Endothelial cell of umbilical vein (primary cell): ENCODE results near the gene POU6F2. TPM values are rescaled to one million over a fixed set of nuclear protein-coding genes. Genes with fewer than 3 reads are reported as not detected.

Source experiments
- BruUV-seq: library from RNA; stranded (reverse); fragments of 400-500 nt; replicated peaks from 2 replicates; lab custom pipeline; 2021; lab: Mats Ljungman, UMichigan
- CTCF ChIA-PET: fragments of 300-600, 350-600 bp; sonication (Branson Sonifier 250); formaldehyde crosslinking; loops from one replicate; lab custom pipeline; 2021; ENCODE audit warnings: antibody characterized with exemption, inconsistent platforms; lab: Charles Lee
- POLR2A ChIA-PET: fragments of 300-600, 350-600 bp; sonication (Branson Sonifier 250); formaldehyde crosslinking; loops from one replicate; lab custom pipeline; 2021; ENCODE audit warnings: antibody characterized with exemption, inconsistent platforms; lab: Charles Lee
- DNase-seq: peaks from one replicate; pipeline ENCODE4 v3.0.0-alpha.2; 2011; ENCODE audit warnings: low read depth, low spot score
- FAIRE-seq: peaks from 2 replicates; lab custom pipeline; 2011; peaks lifted over from hg19 to GRCh38; lab: Jason Lieb, UNC
- H2AFZ ChIP-seq: 2 replicates; pipeline ENCODE4 v1.6.0; 2012; ENCODE audit warnings: low read depth, low read length, control low read depth, inconsistent platforms
- H3K27ac ChIP-seq: 2 replicates; pipeline ENCODE4 v1.5.1; 2011; ENCODE audit warnings: low read depth, mild to moderate bottlenecking, control low read depth, low read length, moderate library complexity; ENCODE audit not compliant: insufficient read depth
- H3K27me3 ChIP-seq, 2 experiments: 2 replicates each; pipeline versions ENCODE4 v1.6.0 to v1.6.1; 2011; ENCODE audit warnings: low read length in 2 of 2, mixed read lengths in 1 of 2; ENCODE audit not compliant: control insufficient read depth in 2 of 2, insufficient read depth in 2 of 2
- H3K36me3 ChIP-seq, 2 experiments: 2 replicates in 1 of 2; 3 replicates in 1 of 2; pipeline ENCODE4 v1.5.1; 2011; ENCODE audit warnings: low read length in 2 of 2, mild to moderate bottlenecking in 1 of 2, moderate library complexity in 1 of 2; ENCODE audit not compliant: control insufficient read depth in 2 of 2, insufficient read depth in 2 of 2; ENCODE audit errors: extremely low read depth in 1 of 2
- H3K4me1 ChIP-seq: 3 replicates; pipeline ENCODE4 v1.5.1; 2011; ENCODE audit warnings: mild to moderate bottlenecking, low read length; ENCODE audit not compliant: control insufficient read depth, insufficient read depth; ENCODE audit errors: extremely low read depth
- H3K4me2 ChIP-seq: 2 replicates; pipeline ENCODE4 v1.6.1; 2011; ENCODE audit warnings: low read length, control low read depth, mixed read lengths; ENCODE audit not compliant: insufficient read depth
- H3K4me3 ChIP-seq, 3 experiments: fragments of 200-600 bp in 1 of 3; sonication (generic), shearing (Covaris generic) in 1 of 3; replicated peaks in 1 of 3; 2 replicates each; pipeline ENCODE4 v1.5.1; 2011 to 2016; ENCODE audit warnings: control low read depth in 3 of 3, low read length in 3 of 3, mild to moderate bottlenecking in 2 of 3, inconsistent platforms in 1 of 3, low read depth in 1 of 3, moderate library complexity in 1 of 3; ENCODE audit not compliant: insufficient read depth in 1 of 3
- H3K79me2 ChIP-seq: 2 replicates; pipeline ENCODE4 v1.6.0; 2012; ENCODE audit warnings: low read length, inconsistent platforms; ENCODE audit not compliant: control insufficient read depth, insufficient read depth
- H3K9ac ChIP-seq: replicated peaks from 2 replicates; pipeline ENCODE3; 2011; ENCODE audit warnings: low read length, control low read depth; ENCODE audit not compliant: insufficient read depth; ENCODE audit errors: extremely low read depth
- H3K9me1 ChIP-seq: replicated peaks from 3 replicates; pipeline ENCODE4 v1.6.0; 2011; ENCODE audit warnings: mild to moderate bottlenecking, low read length; ENCODE audit not compliant: control insufficient read depth, insufficient read depth; ENCODE audit errors: extremely low read depth
- H3K9me3 ChIP-seq: replicated peaks from 2 replicates; pipeline ENCODE4 v1.5.1; 2012; ENCODE audit warnings: low read length, inconsistent platforms; ENCODE audit not compliant: control insufficient read depth, insufficient read depth
- H4K20me1 ChIP-seq: replicated peaks from 2 replicates; pipeline ENCODE3; 2011; ENCODE audit warnings: mild to moderate bottlenecking, low read length; ENCODE audit not compliant: control insufficient read depth, insufficient read depth; ENCODE audit errors: extremely low read depth
- CTCF ChIP-seq, 2 donors: IDR thresholded peaks; 1 replicate in 1 of 2; 2 replicates in 1 of 2; pipeline ENCODE4 v1.5.1; 2011; ENCODE audit warnings: low read length in 2 of 2, mild to moderate bottlenecking in 2 of 2, moderate library complexity in 2 of 2, control low read depth in 1 of 2, inconsistent platforms in 1 of 2, low read depth in 1 of 2; ENCODE audit not compliant: insufficient read depth in 1 of 2; ENCODE audit errors: extremely low read depth in 1 of 2
- EZH2 ChIP-seq: IDR thresholded peaks from 2 replicates; pipeline ENCODE4 v1.6.1; 2012; ENCODE audit warnings: borderline replicate concordance, low read depth, mild to moderate bottlenecking, moderate library complexity, low read length, inconsistent platforms; ENCODE audit not compliant: severe bottlenecking
- FOS ChIP-seq: IDR thresholded peaks from 2 replicates; pipeline ENCODE4 v1.6.1; 2011; ENCODE audit warnings: mild to moderate bottlenecking, low read length, moderate library complexity, borderline replicate concordance; ENCODE audit not compliant: insufficient read depth
- GATA2 ChIP-seq: IDR thresholded peaks from 2 replicates; pipeline ENCODE4 v1.7.0; 2011; ENCODE audit warnings: low read depth, mild to moderate bottlenecking, moderate library complexity, mixed read lengths, low read length; ENCODE audit not compliant: insufficient read length, insufficient read depth
- JUN ChIP-seq: IDR thresholded peaks from 2 replicates; pipeline ENCODE4 v1.6.1; 2011; ENCODE audit warnings: borderline replicate concordance, low read depth; ENCODE audit not compliant: insufficient read length, insufficient read depth
- MAX ChIP-seq: IDR thresholded peaks from 2 replicates; pipeline ENCODE4 v1.6.1; 2011; ENCODE audit not compliant: insufficient read depth, insufficient read length
- MYC ChIP-seq: IDR thresholded peaks from one replicate; pipeline ENCODE4 v1.6.1; 2011; ENCODE audit warnings: mild to moderate bottlenecking, low read depth, low read length
- POLR2A ChIP-seq: IDR thresholded peaks from 2 replicates; pipeline ENCODE4 v1.6.1; 2012; ENCODE audit warnings: low read depth, mild to moderate bottlenecking, control low read depth, low read length
- POLR2AphosphoS5 ChIP-seq: IDR thresholded peaks from 2 replicates; pipeline ENCODE4 v1.6.1; 2012; ENCODE audit warnings: low read depth, mild to moderate bottlenecking, control low read depth, low read length, moderate library complexity; ENCODE audit not compliant: insufficient read depth
- dilution Hi-C: fragments of 300-500 bp; cut with MboI; formaldehyde crosslinking; loops from one replicate; pipeline ENCODE4 v1.15.0; 2019; ENCODE audit warnings: low sequenced_read_pairs; ENCODE audit not compliant: extremely low pct_ligation_motif_present
- intact Hi-C: fragments of 100-400 bp; cut with micrococcal nuclease; formaldehyde crosslinking; loops from one replicate; pipeline ENCODE4 v1.10.0; 2022
- polyA plus RNA-seq, 4 experiments: library from polyadenylated mRNA; depleted of rRNA in 3 of 4; stranded (reverse) in 3 of 4; unstranded in 1 of 4; fragments of >200 nt; gene quantifications; 2 replicates each; pipeline versions ENCODE4 v1.2.1 to v1.2.3, GENCODE V29; 2011 to 2012; ENCODE audit warnings: missing spikeins in 1 of 4
- total RNA-seq: library from RNA; stranded (reverse); gene quantifications from 2 replicates; pipeline ENCODE4 v1.2.3, GENCODE V29; 2021

POU6F2 gene
- total and polyA plus RNA-seq, 2 donors (not counting 3 experiments of a cell fraction or from before 2014, with no cell fraction given) = 0.29 TPM; not detected in 1

GRCh38 chr7:39161903-39162302 lies 184.2 kb downstream of the POU6F2 start:
- no peak for TF ChIP-seq MYC
- TF ChIP-seq POLR2A = no peak
- no peak for TF ChIP-seq EZH2
- TF ChIP-seq CTCF (IDR thresholded peaks at IDR 0.05; ENCODE audit: extremely low read depth in 1 of 2, insufficient read depth in 1 of 2, low read depth in 1 of 2, low read length in 2 of 2) = no peak
- TF ChIP-seq FOS = no peak
- no peak for TF ChIP-seq GATA2
- TF ChIP-seq JUN = no peak
- TF ChIP-seq POLR2AphosphoS5 = no peak
- TF ChIP-seq MAX = no peak
- Histone ChIP-seq H3K4me2 (no peak overlapping the region), H3K9ac (no peak overlapping the region), H3K4me1 (no peaks in the 10 kb centered on the region), H4K20me1 (no peaks in the 10 kb centered on the region), H3K9me3 (no peaks in the 10 kb centered on the region), H3K79me2 (no peaks in the 10 kb centered on the region), H3K9me1 (no peaks in the 10 kb centered on the region), H3K36me3 (no peaks in the 10 kb centered on the region), H3K4me3 (no peak overlapping the region), H2AFZ (no peak overlapping the region), H3K27me3 (no peaks in the 10 kb centered on the region), H3K27ac (no peak overlapping the region)
- dilution Hi-C loops (no loop called here), intact Hi-C loops (no loop called here)
- DNase-seq (no peak), FAIRE-seq (no peak)
- ChIA-PET CTCF (no interaction called here), POLR2A (no interaction called here)
- BruUV-seq = no TSS peak
